DOHH2 (cell line): Measurements from ENCODE around the gene TAT.

ENCODE experiments used
- H3F3A ChIP-seq: fragments of 200-600 bp; sonication (generic), shearing (Covaris generic); 2 replicates; pipeline ENCODE4 v1.6.0; 2016; ENCODE audit warnings: antibody characterized with exemption, mild to moderate bottlenecking; ENCODE audit not compliant: control insufficient read depth, insufficient read depth
- H3K27ac ChIP-seq: fragments of 200-600 bp; sonication (generic); 2 replicates; pipeline ENCODE4 v1.5.1; 2014; ENCODE audit warnings: low read depth, mild to moderate bottlenecking, low read length, moderate library complexity
- H3K27me3 ChIP-seq: fragments of 200-600 bp; sonication (generic); 2 replicates; pipeline ENCODE4 v1.6.1; 2014; ENCODE audit warnings: mild to moderate bottlenecking, low read length, mixed read lengths; ENCODE audit not compliant: control insufficient read depth
- H3K36me3 ChIP-seq: fragments of 200-600 bp; sonication (generic); 2 replicates; pipeline ENCODE4 v1.6.1; 2014; ENCODE audit warnings: mild to moderate bottlenecking, low read length, moderate library complexity, mixed read lengths; ENCODE audit not compliant: control insufficient read depth
- H3K4me1 ChIP-seq: fragments of 200-600 bp; sonication (generic); 2 replicates; pipeline ENCODE4 v1.6.1; 2014; ENCODE audit warnings: mild to moderate bottlenecking, low read length, mixed read lengths; ENCODE audit not compliant: control insufficient read depth
- H3K4me2 ChIP-seq: fragments of 200-600 bp; sonication (generic); 2 replicates; pipeline ENCODE4 v1.6.0; 2014; ENCODE audit warnings: mild to moderate bottlenecking, low read length, moderate library complexity
- H3K4me3 ChIP-seq: fragments of 200-600 bp; sonication (generic); 2 replicates; pipeline ENCODE4 v1.5.1; 2014; ENCODE audit warnings: mild to moderate bottlenecking, low read length, mixed read lengths
- H3K79me2 ChIP-seq: fragments of 200-600 bp; sonication (generic); 2 replicates; pipeline ENCODE4 v1.6.1; 2014; ENCODE audit warnings: mild to moderate bottlenecking, low read length, mixed read lengths; ENCODE audit not compliant: control insufficient read depth
- H3K9me2 ChIP-seq: fragments of 200-600 bp; sonication (generic); replicated peaks from 2 replicates; pipeline ENCODE4 v1.6.1; 2014; ENCODE audit warnings: mild to moderate bottlenecking, low read length, mixed read lengths; ENCODE audit not compliant: control insufficient read depth
- H3K9me3 ChIP-seq: fragments of 200-600 bp; sonication (generic); 2 replicates; pipeline ENCODE4 v1.6.1; 2014; ENCODE audit warnings: antibody characterized with exemption, low read length, mixed read lengths; ENCODE audit not compliant: control insufficient read depth, insufficient read depth
- H4K20me1 ChIP-seq: fragments of 200-600 bp; sonication (generic); 2 replicates; pipeline ENCODE4 v1.6.0; 2014; ENCODE audit warnings: low read depth, mild to moderate bottlenecking, antibody characterized with exemption, low read length, moderate library complexity; ENCODE audit not compliant: control insufficient read depth, insufficient read depth
- EZH2phosphoT487 ChIP-seq: fragments of 200-600 bp; sonication (generic); IDR thresholded peaks from 2 replicates; pipeline ENCODE4 v1.6.1; 2017; ENCODE audit warnings: borderline replicate concordance, mild to moderate bottlenecking, antibody characterized with exemption, low read length, moderate library complexity, mixed read lengths
- TF ChIP-seq, protein P1 (sequence below): fragments of 200-600 bp; sonication (generic); IDR thresholded peaks from one replicate; pipeline ENCODE4 v1.5.1; 2014; ENCODE audit warnings: antibody characterized with exemption, mild to moderate bottlenecking, low read depth, low read length; ENCODE audit not compliant: poor library complexity, severe bottlenecking

TAT gene

DNA sequence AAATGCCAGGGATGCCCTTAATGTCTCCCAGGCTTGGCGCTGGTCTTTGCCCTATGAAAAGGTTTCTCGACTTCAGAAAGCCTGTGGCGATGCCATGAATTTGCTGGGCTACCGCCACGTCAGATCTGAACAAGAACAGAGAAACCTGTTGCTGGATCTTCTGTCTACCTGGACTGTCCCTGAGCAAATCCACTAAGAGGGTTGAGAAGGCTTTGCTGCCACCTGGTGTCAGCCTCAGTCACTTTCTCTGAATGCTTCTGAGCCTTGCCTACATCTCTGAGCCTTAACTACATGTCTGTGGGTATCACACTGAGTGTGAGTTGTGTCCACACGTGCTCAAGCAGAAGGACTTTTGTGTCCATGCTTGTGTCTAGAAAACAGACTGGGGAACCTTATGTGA lies 39.2 kb downstream of the TAT start:
- no peak overlapping the region for H3K27ac ChIP-seq
- peaks cover 5% of the 10 kb centered on the region; the same call in 1 of the 2 replicates for H3K27me3 ChIP-seq
- no peaks in the 10 kb centered on the region for H3K36me3 ChIP-seq
- H3K9me2 ChIP-seq = no peaks in the 10 kb centered on the region
- no peaks in the 10 kb centered on the region for H3K4me1 ChIP-seq
- H3F3A ChIP-seq = no peaks in the 10 kb centered on the region
- no peaks in the 10 kb centered on the region for H3K9me3 ChIP-seq
- no peak overlapping the region for H3K4me3 ChIP-seq
- no peaks in the 10 kb centered on the region for H4K20me1 ChIP-seq
- no peaks in the 10 kb centered on the region for H3K79me2 ChIP-seq
- no peak overlapping the region for H3K4me2 ChIP-seq
- no peak for TF ChIP-seq EZH2phosphoT487
- TF ChIP-seq, protein P1, sequence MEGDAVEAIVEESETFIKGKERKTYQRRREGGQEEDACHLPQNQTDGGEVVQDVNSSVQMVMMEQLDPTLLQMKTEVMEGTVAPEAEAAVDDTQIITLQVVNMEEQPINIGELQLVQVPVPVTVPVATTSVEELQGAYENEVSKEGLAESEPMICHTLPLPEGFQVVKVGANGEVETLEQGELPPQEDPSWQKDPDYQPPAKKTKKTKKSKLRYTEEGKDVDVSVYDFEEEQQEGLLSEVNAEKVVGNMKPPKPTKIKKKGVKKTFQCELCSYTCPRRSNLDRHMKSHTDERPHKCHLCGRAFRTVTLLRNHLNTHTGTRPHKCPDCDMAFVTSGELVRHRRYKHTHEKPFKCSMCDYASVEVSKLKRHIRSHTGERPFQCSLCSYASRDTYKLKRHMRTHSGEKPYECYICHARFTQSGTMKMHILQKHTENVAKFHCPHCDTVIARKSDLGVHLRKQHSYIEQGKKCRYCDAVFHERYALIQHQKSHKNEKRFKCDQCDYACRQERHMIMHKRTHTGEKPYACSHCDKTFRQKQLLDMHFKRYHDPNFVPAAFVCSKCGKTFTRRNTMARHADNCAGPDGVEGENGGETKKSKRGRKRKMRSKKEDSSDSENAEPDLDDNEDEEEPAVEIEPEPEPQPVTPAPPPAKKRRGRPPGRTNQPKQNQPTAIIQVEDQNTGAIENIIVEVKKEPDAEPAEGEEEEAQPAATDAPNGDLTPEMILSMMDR = peak; percentile 67

DNA sequence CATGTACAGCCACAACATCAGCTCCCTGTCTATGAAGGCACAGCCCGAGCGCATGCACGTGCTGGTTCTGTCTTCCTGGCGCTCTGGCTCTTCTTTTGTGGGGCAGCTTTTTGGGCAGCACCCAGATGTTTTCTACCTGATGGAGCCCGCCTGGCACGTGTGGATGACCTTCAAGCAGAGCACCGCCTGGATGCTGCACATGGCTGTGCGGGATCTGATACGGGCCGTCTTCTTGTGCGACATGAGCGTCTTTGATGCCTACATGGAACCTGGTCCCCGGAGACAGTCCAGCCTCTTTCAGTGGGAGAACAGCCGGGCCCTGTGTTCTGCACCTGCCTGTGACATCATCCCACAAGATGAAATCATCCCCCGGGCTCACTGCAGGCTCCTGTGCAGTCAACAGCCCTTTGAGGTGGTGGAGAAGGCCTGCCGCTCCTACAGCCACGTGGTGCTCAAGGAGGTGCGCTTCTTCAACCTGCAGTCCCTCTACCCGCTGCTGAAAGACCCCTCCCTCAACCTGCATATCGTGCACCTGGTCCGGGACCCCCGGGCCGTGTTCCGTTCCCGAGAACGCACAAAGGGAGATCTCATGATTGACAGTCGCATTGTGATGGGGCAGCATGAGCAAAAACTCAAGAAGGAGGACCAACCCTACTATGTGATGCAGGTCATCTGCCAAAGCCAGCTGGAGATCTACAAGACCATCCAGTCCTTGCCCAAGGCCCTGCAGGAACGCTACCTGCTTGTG lies 40.0 kb downstream of the TAT start:
- Histone ChIP-seq H3K9me2 (no peaks in the 10 kb centered on the region), H3K79me2 (no peaks in the 10 kb centered on the region), H3K36me3 (no peaks in the 10 kb centered on the region), H3K4me1 (no peaks in the 10 kb centered on the region), H3K4me3 (no peak overlapping the region), H3K27me3 (peaks cover 6% of the 10 kb centered on the region; the same call in 1 of the 2 replicates), H3K27ac (no peak overlapping the region), H3K4me2 (no peak overlapping the region), H3K9me3 (no peaks in the 10 kb centered on the region), H4K20me1 (no peaks in the 10 kb centered on the region), H3F3A (no peaks in the 10 kb centered on the region)
- TF ChIP-seq EZH2phosphoT487 = no peak
- TF ChIP-seq, protein P1 = no peak

DNA sequence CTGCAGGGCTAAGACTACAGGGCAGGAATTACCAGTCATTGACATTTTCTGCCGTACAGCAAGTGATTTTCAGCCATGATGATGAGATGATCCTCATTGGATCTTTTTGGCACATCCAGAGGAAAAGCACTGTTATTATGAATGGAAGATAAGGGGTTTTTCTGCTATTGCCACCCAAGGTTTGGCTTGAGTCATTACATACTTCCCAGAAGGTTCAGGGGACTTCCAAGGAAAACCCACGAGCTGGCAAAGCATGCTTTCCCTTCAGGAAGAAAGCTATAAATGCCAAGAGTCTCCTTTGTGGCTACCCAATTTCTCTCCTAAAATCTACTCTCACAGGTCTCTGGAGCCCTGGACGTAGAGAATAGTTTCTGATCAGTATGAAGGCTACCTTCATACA lies 44.5 kb downstream of the TAT start:
- Histone ChIP-seq H3K36me3 (no peaks in the 10 kb centered on the region), H4K20me1 (no peaks in the 10 kb centered on the region), H3K4me2 (no peak overlapping the region), H3K9me2 (no peaks in the 10 kb centered on the region), H3K27me3 (peaks cover 3% of the 10 kb centered on the region; the same call in 1 of the 2 replicates), H3K79me2 (no peaks in the 10 kb centered on the region), H3F3A (no peaks in the 10 kb centered on the region), H3K9me3 (no peaks in the 10 kb centered on the region), H3K4me1 (no peaks in the 10 kb centered on the region), H3K4me3 (no peak overlapping the region), H3K27ac (no peak overlapping the region)
- TF ChIP-seq, protein P1 = no peak
- no peak for TF ChIP-seq EZH2phosphoT487
